GM18858 (cell line): ENCODE data around the gene CHTOP.
A peak's percentile ranks its signal among the peaks of the same experiment; 100 is the strongest.
"Not testable (repeated sequence)": the region's sequence is repeated elsewhere in the genome, so short reads cannot be mapped to it uniquely, and the experiment has no call there.

Experiments used
- ATAC-seq: cut with Tn5 transposase; IDR thresholded peaks from one replicate; pipeline ENCODE4 v1.9.1; 2021; ENCODE audit not compliant: unreplicated experiment

Gene CHTOP

DNA sequence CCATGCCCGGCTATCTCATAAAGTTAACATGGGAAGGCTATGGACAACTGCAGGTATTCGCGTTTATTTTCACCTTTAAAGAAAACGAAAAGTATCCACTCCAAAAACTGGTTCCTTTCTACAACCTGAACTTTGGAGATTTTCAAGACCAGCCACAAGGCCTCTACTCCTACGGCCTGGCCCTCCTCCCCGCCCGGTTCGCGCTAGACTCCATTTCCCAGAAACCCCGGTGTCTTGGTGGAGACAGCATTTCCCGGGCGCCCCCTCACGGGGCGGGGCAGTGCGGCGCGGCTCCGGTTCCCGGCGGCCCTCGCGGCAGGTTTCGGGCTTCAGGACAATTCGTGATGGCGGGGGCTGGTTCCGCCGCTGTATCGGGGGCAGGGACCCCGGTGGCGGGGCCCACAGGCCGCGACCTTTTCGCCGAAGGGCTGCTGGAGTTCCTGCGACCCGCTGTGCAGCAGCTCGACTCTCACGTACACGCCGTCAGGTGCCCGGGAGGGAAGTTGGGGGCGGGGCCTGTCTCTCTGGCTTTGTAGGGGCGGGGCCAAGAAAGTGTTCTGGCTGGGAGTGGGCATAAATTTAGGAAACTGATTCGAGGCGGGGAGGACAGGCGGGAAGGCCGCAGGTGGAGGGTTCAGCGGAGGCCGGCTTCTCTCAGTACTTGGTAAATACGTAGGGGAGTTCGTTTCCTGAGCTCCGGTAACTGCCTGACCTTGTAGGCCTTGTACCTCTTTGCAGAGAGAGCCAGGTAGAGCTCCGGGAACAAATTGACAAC, 24.7 kb downstream of the CHTOP start, which contains the start of gene SNAPIN:
Gene SNAPIN (plus strand): TSS at position 304 of the 775 bp plus-strand sequence. CDS start 41 bp downstream, at position 345.
- peak; percentile 59 for ATAC-seq

DNA sequence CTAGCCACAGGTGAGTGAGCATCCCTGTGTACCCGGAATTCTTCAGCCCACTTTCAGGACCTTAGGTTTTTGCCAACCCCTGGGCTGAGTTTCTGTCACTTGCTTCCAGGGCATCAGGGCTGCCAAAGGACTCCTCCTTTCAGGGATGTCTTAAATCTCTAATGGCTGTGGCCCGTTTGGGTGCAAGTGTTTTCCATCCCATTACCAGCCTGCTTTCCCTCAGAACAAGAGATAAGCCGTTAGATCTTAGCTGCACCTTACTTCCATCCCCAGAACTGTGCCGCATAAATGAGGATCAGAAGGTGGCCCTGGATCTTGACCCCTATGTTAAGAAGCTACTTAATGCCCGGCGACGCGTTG, 25.3 kb downstream of the CHTOP start:
- no peak for ATAC-seq

DNA sequence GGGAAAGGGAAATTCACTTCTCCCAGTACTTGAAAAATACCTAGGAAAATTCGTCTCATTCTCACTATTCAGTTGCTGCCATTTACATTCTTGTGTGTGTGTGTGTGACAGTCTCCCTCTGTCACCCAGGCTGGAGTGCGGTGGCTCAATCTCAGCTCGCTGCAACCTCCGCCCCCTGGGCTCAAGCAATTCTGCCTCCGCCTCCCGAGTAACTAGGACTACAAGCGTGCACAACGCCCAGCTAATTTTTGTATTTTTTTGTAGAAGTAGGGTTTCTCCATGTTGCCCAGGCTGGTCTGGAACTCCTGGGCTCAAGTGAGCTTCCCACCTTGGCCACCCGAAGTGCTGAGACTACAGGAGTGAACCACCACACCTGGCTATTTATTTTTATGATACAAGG, 25.8 kb downstream of the CHTOP start:
- ATAC-seq, result no peak

DNA sequence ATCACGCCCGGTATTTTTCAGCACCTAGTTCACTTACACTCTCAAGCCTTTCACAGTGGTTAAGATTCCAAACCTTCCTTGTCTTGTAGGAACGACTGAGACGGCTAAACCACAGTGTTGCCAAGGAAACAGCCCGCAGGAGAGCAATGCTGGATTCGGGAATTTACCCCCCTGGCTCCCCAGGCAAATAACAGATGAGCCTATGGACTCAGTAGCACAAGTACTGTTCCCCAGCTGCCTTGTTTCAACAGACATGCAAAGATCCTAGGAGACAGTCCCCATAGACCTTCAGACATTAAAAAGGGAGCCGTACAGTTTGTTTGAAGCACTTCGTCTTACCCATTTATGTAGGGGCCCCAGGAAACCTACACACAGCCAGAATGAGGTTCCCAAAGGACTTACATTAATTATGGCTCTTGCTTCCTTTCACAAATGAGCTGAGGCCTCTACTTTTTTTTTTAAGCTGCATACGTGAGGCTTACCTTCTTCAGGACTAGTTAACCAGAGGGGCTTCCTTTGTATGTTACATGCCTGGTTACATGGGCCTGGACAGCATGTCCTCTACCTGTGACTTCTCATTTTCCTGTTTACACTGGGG, 27.3 kb downstream of the CHTOP start:
- no peak for ATAC-seq

DNA sequence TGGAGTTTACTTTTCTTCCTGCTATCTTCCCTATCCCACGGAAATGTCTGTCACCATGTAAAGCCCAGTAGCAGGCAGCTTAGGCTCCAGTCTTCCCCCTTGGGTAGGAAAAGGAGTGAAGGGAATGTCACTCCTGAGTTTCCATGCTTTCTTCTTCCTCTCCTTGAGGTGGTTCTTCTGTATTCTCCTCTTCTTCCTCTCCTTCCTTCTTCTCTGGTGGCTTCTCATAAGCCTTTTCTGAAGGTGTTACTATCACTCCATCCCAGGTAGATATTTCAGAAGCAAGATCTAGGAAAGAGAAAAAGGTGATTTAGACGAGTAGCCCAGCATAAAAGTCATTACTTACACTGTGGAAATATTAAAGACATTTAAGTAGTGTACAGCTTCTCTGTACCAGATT, 28.4 kb downstream of the CHTOP start:
- no peak for ATAC-seq

DNA sequence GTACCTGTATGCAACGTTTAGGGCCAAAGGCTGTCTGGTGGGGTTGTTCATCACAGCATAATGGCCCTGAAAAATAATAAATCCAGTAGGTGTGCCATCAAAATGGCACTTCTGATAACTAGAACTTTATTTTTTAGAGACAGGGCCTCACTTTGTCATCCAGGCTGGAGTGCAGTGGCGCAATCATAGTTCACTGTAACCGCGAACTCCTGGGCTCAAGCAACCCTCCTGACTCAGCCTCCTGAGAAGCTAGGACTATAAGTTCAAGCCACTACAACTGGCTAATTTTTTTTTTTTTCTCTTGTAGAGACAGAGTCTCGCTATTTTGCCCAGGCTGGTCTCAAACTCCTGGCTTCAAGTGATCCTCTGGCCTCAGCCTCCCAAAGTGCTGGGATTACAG, 29.3 kb downstream of the CHTOP start:
- ATAC-seq, result no peak

DNA sequence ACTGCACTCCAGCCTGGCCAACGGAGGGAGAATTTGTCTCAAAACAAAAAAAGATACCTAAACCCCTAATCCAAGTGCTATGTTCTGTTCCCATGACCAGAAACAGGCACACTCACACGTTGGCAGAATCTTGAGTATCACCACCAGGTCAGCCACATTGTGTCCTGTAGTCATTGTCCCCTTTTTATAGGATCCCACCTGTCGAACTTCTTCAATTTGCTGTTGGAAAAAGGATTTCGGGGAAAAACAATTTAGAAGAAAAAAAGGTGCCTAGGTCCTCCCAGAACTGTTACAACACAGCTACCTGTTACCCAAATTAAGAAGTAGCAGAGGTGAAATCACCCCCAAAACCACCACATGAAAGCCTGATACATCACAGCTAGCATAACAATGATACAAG, 33.6 kb downstream of the CHTOP start:
- ATAC-seq, result no peak

DNA sequence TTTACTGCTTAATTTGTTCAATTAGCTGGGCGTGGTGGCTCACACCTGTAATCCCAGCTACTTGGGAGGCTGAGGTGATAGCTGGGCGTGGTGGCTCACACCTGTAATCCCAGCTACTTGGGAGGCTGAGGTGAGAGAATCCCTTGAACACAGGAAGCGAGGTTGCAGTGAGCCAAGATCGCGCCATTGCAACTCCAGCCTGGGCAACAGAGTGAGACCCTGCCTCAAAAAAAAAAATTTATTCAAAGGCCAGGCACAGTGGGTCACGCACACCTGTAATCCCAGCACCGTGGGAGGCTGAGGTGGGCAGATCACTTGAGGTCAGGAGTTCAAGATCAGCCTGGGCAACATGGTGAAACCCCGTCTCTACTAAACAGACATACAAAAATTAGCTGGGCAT, 34.8 kb downstream of the CHTOP start:
- not testable (repeated sequence) for ATAC-seq

DNA sequence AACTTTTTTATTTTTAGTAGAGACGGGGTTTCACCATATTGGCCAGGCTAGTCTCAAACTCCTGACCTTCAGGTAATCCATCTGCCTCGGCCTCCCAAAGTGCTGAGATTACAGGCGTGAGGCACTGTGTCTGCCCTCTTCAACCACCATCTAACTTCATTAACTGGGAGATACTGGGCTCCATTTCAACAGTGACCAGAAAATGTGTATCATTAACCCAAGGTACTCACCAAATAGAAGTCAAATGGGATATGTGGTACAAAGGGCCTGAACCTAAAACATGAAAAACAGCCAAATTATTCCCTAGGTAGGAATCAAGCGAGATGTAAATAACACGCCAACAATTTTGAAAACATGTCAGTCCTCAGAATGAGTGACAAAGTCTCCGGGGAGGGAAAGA, 35.7 kb downstream of the CHTOP start:
- ATAC-seq, result no peak

DNA sequence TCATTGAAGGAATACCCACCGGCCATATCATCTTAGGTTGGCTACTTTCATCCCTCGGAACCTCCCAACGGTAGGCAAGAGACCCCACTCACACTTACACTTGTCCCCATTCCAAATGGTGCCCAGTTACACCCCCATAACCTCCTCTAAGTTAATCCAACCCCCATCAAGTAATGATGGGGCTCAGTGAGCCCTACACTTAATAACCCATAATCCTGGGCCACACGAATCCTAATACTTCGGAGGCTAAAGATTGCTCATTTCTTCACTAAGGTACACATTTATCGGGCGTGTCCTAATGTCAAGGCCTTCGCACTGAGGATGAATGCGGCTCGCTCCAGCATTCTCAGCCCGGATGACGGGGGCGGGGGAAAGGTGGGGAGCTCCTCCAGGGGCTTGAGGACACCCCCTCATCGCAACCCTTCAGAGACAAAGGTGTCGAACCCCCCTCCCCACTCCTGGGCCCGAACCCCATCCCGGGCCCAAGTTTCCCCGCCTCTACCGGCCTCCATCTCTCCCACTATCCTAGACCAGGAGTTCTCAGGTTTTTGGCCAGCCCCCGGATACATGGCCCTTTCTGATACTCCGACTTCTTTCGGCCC, 36.5 kb downstream of the CHTOP start:
- no peak for ATAC-seq

DNA sequence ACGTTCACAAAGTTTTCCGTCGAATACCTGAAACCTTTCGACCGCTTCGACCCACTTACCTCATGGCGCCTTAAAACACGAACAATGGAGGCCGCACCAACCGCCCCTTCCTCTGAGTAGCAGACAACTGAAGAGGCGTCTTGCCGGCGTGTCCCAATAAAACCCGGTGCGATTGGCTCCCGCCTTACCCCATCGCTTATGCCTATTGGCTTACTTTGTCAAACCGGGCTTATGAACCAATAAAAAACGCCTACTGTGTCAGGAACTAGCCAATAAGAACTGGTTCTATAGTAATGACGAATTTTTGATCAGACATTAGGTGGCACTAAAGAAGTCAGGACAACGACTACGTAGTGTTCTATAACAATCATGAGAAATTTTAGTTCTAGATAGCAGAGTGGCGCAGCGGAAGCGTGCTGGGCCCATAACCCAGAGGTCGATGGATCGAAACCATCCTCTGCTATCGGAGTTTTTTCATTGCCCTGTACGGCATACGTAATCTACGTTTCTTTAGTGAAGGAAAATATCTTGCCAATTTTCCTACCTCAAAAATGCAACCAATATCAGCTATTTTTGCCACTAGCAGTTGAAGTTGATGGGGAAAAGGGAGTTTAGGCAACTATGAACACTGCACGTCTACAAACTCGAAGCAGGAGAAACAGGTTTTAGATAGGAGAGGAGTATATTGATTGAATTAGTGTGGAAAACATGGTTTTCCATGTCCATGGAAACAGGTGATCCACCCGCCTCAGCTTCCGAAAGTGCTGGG, 37.2 kb downstream of the CHTOP start, which contains the start of gene ILF2:
Gene ILF2 (minus strand): TSS at position 135 of the 769 bp plus-strand sequence. CDS start 71 bp downstream, at position 64.
- peak; percentile 89 for ATAC-seq

DNA sequence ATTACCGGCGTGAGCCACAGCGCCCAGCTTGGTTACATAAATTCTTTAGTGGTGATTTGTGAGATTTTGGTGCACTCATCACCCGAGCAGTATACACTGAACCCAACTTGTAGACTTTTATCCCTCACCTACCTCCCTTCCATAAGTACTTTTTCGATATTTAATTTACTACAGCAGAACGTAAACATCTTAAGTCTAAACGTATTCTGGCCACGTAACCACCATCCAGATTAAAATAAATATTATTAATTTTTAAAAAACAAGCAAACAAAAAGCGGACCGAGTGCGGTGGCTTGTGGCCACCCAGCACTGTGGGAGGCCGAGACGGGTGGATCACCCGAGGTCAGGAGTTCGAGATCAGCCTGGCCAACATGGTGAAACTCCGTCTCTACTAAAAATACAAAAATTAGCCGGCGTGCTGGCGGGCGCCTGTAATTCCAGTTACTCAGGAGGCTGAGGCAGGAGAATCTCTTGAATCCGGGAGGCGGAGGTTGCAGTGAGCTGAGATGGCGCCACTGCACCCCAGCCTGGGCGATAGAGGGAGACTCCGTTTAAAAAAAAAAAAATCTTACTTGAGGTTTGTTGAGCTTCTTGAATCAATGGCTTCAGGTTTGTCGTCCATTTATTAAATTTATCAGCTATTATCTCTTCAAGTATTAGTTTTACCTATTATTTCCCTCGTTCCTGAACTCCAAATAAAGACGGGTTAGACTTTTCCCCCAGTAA, 37.9 kb downstream of the CHTOP start:
- peak; percentile 11 for ATAC-seq

DNA sequence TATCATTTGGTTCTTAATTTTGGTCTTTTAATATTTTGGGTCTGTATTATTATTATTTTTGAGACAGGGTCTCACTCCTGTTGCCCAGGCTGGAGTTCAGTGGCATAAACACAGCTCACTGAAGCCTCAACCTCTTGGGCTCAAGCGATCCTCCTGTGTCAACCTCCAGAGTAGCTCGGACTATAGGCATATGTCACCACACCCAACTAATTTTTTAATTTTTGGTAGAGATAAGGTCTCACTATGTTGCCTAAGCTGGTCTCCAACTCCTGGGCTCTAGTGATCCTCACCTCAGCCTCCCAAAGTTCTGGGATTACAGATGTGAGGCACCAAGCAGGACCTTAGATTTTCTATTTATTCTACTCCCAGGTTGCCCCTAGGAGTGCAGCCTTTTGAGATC, 39.6 kb downstream of the CHTOP start:
- ATAC-seq, result no peak

DNA sequence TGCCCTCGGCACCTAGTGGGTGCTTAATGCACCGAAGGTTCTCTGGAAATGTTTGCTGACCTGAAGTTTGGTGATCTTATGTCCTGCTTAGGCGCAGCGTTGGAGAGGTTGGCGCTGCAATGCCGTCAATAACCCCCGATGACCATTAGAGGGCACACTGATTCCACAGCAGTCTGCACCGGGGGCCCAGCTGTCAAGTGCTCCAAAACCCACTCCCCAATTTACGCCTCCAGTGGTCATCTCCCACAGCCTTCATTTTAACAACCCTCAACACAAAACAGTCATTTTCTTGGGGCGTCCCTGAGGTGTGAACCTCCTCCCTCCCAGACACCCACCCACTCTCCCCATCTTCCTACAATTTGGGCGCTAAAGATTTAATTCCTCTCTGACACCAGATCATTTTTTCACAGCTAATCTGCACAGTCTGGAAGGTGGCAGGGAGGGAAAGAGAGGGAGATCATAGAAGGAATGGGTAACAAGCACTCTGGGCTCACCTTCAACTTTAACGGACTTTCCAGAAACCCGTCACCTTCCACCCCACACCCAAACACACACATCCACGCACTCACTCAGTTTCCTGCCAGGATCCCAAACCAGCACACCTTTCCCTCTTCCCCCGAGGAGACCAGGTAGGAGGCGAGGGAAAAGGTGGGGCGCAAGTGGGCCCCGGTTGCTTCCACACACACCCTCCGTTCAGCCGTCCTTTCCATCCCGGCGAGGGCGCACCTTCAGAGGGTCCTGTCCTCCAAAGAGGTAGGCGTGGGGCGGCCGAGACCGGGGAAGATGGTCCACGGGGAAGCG, 44.1 kb downstream of the CHTOP start:
- no peak for ATAC-seq

DNA sequence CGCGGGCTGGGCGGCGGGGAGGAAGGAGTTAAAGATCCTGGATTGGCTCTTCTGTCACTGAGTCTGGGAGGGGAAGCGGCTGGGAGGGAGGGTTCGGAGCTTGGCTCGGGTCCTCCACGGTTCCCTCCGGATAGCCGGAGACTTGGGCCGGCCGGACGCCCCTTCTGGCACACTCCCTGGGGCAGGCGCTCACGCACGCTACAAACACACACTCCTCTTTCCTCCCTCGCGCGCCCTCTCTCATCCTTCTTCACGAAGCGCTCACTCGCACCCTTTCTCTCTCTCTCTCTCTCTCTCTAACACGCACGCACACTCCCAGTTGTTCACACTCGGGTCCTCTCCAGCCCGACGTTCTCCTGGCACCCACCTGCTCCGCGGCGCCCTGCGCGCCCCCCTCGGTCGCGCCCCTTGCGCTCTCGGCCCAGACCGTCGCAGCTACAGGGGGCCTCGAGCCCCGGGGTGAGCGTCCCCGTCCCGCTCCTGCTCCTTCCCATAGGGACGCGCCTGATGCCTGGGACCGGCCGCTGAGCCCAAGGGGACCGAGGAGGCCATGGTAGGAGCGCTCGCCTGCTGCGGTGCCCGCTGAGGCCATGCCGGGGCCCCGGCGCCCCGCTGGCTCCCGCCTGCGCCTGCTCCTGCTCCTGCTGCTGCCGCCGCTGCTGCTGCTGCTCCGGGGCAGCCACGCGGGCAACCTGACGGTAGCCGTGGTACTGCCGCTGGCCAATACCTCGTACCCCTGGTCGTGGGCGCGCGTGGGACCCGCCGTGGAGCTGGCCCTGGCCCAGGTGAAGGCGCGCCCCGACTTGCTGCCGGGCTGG, 44.9 kb downstream of the CHTOP start, which contains the start of gene NPR1:
Gene NPR1 (plus strand): TSS at position 170 of the 818 bp plus-strand sequence. CDS start 421 bp downstream, at position 591.
- no peak for ATAC-seq

DNA sequence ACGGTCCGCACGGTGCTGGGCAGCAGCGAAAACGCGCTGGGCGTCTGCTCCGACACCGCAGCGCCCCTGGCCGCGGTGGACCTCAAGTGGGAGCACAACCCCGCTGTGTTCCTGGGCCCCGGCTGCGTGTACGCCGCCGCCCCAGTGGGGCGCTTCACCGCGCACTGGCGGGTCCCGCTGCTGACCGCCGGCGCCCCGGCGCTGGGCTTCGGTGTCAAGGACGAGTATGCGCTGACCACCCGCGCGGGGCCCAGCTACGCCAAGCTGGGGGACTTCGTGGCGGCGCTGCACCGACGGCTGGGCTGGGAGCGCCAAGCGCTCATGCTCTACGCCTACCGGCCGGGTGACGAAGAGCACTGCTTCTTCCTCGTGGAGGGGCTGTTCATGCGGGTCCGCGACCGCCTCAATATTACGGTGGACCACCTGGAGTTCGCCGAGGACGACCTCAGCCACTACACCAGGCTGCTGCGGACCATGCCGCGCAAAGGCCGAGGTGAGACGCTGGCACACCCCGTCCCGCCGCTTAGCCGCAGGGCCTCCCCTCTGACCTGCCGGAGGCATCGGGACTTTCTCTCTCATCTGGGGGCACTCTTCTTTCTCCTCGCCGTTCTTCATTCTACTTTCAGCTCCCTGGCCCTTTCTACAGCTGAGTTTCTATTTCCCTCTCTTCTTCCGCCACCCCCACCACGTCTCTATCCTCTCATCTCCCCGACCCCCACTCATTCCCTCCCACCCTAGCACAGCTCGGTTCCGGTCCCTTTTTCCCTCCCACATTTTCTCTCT, 45.7 kb downstream of the CHTOP start:
- ATAC-seq, result no peak

DNA sequence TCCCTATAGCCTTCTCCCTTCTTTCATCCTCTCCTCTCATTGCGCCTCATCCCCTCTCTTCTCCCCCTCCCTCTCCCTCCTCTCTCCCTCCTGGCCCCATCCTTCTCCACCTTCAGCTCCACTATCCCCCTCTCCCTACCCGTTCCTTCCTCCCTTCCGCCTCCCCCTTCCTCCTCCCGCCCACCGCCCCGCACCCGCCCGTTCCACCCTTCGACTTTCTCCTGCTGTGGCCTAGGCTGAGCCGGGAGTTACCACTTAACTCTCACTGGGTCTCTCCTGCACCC, 46.2 kb downstream of the CHTOP start:
- no peak for ATAC-seq

DNA sequence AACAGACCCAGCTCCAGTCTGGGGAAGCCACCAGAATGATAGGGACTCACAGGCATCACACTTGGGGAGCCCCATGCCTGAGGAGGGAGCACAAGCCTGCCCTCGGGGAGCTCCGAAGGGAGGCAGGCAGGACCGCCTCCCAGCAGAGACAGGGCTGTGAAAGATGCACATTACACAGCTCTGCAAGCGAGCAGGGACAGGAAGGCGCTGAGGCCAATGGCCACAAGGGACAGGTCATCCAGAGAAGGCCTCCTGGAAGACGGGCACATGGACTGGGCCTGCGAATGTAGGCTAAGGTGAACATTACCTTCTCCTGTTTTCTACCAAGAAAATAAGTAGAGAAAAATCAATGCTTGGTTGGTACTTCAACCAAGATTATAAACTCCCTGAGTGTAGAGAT, 48.9 kb downstream of the CHTOP start:
- ATAC-seq, result no peak
